Measurements from ENCODE around the gene MRPL43.

DNA sequence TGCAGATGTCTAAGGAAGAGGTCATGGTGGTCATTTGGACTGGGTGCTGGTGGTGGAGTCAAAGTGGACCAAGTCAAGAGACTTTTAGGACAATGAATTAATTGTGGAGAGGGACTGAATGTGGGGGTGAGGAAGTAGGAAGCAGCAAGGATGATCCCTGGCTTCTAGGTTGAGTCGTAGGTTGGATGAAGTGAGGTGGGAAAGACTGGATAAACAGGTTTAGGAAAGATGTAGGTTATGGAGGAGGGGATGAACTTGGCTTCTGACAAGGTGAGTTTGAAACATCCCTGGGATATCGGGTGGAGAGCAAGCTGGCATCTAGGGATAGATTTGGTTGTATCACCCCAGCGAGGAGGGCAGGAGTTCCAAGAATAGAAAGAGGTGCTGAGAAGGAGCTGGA is 10.4 kb downstream of the MRPL43 start:
- TF ChIP-seq POLR2A (IDR thresholded peaks at IDR 0.05), result no peak
- TF ChIP-seq, protein P1, sequence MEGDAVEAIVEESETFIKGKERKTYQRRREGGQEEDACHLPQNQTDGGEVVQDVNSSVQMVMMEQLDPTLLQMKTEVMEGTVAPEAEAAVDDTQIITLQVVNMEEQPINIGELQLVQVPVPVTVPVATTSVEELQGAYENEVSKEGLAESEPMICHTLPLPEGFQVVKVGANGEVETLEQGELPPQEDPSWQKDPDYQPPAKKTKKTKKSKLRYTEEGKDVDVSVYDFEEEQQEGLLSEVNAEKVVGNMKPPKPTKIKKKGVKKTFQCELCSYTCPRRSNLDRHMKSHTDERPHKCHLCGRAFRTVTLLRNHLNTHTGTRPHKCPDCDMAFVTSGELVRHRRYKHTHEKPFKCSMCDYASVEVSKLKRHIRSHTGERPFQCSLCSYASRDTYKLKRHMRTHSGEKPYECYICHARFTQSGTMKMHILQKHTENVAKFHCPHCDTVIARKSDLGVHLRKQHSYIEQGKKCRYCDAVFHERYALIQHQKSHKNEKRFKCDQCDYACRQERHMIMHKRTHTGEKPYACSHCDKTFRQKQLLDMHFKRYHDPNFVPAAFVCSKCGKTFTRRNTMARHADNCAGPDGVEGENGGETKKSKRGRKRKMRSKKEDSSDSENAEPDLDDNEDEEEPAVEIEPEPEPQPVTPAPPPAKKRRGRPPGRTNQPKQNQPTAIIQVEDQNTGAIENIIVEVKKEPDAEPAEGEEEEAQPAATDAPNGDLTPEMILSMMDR (IDR thresholded peaks at IDR 0.05), result no peak
- TF ChIP-seq EP300 (IDR thresholded peaks at IDR 0.05), result no peak
- no peak for TF ChIP-seq POLR2AphosphoS5 (IDR thresholded peaks at IDR 0.05)

All from suprapubic skin (tissue), 4 donors.